GM12878 (cell line): ENCODE data around the gene LAMA2. TPM values are rescaled to one million over a fixed set of nuclear protein-coding genes. Genes with fewer than 3 reads are reported as not detected.

Experiments used
- CREB1 ChIP-seq: IDR thresholded peaks from 2 replicates; pipeline ENCODE4 v1.6.1; 2012; ENCODE audit warnings: low read depth, mild to moderate bottlenecking, inconsistent platforms
- LARP7 ChIP-seq: fragments of 450-650 bp; IDR thresholded peaks from 2 replicates; pipeline ENCODE4 v1.6.1; 2017; ENCODE audit warnings: mild to moderate bottlenecking
- MXI1 ChIP-seq: fragments of 150-350 bp; IDR thresholded peaks from 2 replicates; pipeline ENCODE4 v1.6.1; 2011; ENCODE audit warnings: low read depth, mild to moderate bottlenecking, inconsistent platforms, low read length, improper control_type of control experiment
- NR2C2 ChIP-seq: IDR thresholded peaks from 2 replicates; pipeline ENCODE4 v1.6.1; 2011; ENCODE audit warnings: borderline replicate concordance, low read depth; ENCODE audit not compliant: control insufficient read depth, insufficient read length
- POLR2A ChIP-seq: IDR thresholded peaks from 2 replicates; pipeline ENCODE4 v1.6.1; 2011; ENCODE audit warnings: low read depth, mild to moderate bottlenecking, low read length
- RFX5 ChIP-seq: IDR thresholded peaks from 2 replicates; pipeline ENCODE4 v1.6.1; 2011; ENCODE audit warnings: low read depth, low read length, improper control_type of control experiment
- SKIL ChIP-seq: fragments of 450-650 bp; IDR thresholded peaks from 2 replicates; pipeline ENCODE4 v1.6.1; 2017; ENCODE audit warnings: mild to moderate bottlenecking, low read depth, inconsistent platforms; ENCODE audit not compliant: poor library complexity, severe bottlenecking
- STAT3 ChIP-seq: IDR thresholded peaks from 2 replicates; pipeline ENCODE4 v1.6.1; 2011; ENCODE audit warnings: low read depth, low read length, improper control_type of control experiment
- polyA plus RNA-seq, 11 experiments: library from polyadenylated mRNA; depleted of rRNA in 4 of 11; unstranded in 6 of 11; stranded (reverse) in 5 of 11; fragments of >200 nt; fragmentation: Nextera tagmentation in 4 of 11; fragmentation: Illumina TruSeq in 1 of 11; extraction: Ambion mirVana in 4 of 11; extraction: Trizol in 1 of 11; gene quantifications; 1 replicate in 1 of 11; 2 replicates in 10 of 11; pipeline versions ENCODE4 v1.2.1 to v1.2.3, GENCODE V29; 2011 to 2016; ENCODE audit warnings: inconsistent platforms in 2 of 11, missing spikeins in 2 of 11, low read depth in 1 of 11
- total RNA-seq, 4 experiments: library from RNA; depleted of rRNA in 3 of 4; stranded (reverse); fragments of >200 nt in 3 of 4; fragmentation: Illumina TruSeq in 1 of 4; extraction: Trizol in 1 of 4; gene quantifications; 2 replicates each; pipeline versions ENCODE4 v1.2.1 to v1.2.3, GENCODE V29; 2013 to 2021
- TF ChIP-seq, protein P1 (sequence below): fragments of 450-650 bp; conservative IDR thresholded peaks from 2 replicates; pipeline ENCODE4 v1.6.1; 2017; ENCODE audit warnings: mild to moderate bottlenecking, moderate library complexity
- TF ChIP-seq, protein P2 (sequence below): fragments of 450-650 bp; IDR thresholded peaks from 2 replicates; pipeline ENCODE4 v1.6.1; 2016; ENCODE audit warnings: mild to moderate bottlenecking, moderate library complexity, borderline replicate concordance

Gene LAMA2
- total and polyA plus RNA-seq, 10 of the 15 experiments (the other 5 are each of a cell fraction or from before 2014, with no cell fraction given), result 0.04 to 2.0 (median 0.37) TPM; not detected in 1

DNA sequence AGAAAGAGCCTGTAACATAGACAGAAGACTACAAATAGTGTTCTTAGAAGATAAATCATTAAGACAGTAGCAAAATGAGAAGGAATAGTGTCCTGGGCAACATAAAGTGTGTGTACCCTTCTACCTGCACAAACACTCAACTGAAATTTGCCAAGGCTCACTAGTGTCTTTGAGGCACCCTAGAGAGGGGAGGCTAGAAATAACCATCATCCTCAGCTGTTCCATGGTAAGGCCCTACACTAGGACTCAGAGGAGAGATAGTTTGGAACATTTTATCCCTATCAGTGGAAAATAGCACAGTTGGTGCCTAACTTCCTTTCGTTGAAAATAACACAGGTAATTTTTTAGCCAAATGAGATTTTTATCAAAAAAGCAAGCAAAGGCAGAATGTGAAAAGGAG lies 230.7 kb downstream of the LAMA2 start (continued):
- no peak for TF ChIP-seq RFX5
- no peak for TF ChIP-seq SKIL
- TF ChIP-seq, protein P1, sequence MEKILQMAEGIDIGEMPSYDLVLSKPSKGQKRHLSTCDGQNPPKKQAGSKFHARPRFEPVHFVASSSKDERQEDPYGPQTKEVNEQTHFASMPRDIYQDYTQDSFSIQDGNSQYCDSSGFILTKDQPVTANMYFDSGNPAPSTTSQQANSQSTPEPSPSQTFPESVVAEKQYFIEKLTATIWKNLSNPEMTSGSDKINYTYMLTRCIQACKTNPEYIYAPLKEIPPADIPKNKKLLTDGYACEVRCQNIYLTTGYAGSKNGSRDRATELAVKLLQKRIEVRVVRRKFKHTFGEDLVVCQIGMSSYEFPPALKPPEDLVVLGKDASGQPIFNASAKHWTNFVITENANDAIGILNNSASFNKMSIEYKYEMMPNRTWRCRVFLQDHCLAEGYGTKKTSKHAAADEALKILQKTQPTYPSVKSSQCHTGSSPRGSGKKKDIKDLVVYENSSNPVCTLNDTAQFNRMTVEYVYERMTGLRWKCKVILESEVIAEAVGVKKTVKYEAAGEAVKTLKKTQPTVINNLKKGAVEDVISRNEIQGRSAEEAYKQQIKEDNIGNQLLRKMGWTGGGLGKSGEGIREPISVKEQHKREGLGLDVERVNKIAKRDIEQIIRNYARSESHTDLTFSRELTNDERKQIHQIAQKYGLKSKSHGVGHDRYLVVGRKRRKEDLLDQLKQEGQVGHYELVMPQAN, result no peak
- TF ChIP-seq NR2C2, result no peak
- TF ChIP-seq STAT3, result no peak
- TF ChIP-seq POLR2A, result no peak
- no peak for TF ChIP-seq LARP7
- TF ChIP-seq, protein P2, sequence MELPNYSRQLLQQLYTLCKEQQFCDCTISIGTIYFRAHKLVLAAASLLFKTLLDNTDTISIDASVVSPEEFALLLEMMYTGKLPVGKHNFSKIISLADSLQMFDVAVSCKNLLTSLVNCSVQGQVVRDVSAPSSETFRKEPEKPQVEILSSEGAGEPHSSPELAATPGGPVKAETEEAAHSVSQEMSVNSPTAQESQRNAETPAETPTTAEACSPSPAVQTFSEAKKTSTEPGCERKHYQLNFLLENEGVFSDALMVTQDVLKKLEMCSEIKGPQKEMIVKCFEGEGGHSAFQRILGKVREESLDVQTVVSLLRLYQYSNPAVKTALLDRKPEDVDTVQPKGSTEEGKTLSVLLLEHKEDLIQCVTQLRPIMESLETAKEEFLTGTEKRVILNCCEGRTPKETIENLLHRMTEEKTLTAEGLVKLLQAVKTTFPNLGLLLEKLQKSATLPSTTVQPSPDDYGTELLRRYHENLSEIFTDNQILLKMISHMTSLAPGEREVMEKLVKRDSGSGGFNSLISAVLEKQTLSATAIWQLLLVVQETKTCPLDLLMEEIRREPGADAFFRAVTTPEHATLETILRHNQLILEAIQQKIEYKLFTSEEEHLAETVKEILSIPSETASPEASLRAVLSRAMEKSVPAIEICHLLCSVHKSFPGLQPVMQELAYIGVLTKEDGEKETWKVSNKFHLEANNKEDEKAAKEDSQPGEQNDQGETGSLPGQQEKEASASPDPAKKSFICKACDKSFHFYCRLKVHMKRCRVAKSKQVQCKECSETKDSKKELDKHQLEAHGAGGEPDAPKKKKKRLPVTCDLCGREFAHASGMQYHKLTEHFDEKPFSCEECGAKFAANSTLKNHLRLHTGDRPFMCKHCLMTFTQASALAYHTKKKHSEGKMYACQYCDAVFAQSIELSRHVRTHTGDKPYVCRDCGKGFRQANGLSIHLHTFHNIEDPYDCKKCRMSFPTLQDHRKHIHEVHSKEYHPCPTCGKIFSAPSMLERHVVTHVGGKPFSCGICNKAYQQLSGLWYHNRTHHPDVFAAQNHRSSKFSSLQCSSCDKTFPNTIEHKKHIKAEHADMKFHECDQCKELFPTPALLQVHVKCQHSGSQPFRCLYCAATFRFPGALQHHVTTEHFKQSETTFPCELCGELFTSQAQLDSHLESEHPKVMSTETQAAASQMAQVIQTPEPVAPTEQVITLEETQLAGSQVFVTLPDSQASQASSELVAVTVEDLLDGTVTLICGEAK, result no peak
- no peak for TF ChIP-seq CREB1
- TF ChIP-seq MXI1, result no peak
- TF ChIP-seq, all 136 proteins: peak for 0
